Medulla oblongata (tissue), 1 donor: ENCODE results near the gene RBM8A.
"Not testable (repeated sequence)": the region's sequence is repeated elsewhere in the genome, so short reads cannot be mapped to it uniquely, and the experiment has no call there.

Source experiments
- DNase-seq: peaks from one replicate; pipeline ENCODE4 v3.0.0-alpha.2; 2015; ENCODE audit errors: extremely low spot score

Gene RBM8A

GRCh38 chr1:145956781-145957442, 29.6 kb upstream of the RBM8A start:
- peak; percentile 61 for DNase-seq

GRCh38 chr1:145956361-145956760, 29.1 kb upstream of the RBM8A start:
- DNase-seq: no peak

- DNase-seq: peak; percentile 72
Observed at GRCh38 chr1:145955436-145955835, 28.2 kb upstream of the RBM8A start.

- DNase-seq: no peak
Observed at GRCh38 chr1:145953861-145954260, 26.6 kb upstream of the RBM8A start.

- no peak for DNase-seq
Observed at GRCh38 chr1:145952903-145953302, 25.6 kb upstream of the RBM8A start.

GRCh38 chr1:145951526-145951925, 24.2 kb upstream of the RBM8A start:
- DNase-seq: no peak

GRCh38 chr1:145949219-145949618, 21.9 kb upstream of the RBM8A start:
- DNase-seq: no peak

GRCh38 chr1:145947551-145947950, 20.3 kb upstream of the RBM8A start:
- DNase-seq: no peak

- no peak for DNase-seq
Observed at GRCh38 chr1:145946477-145946986, 19.2 kb upstream of the RBM8A start.

GRCh38 chr1:145944532-145944931, 17.2 kb upstream of the RBM8A start:
- DNase-seq: no peak

GRCh38 chr1:145942871-145943270, 15.6 kb upstream of the RBM8A start:
- no peak for DNase-seq

- DNase-seq: no peak
Observed at GRCh38 chr1:145942405-145942804, 15.1 kb upstream of the RBM8A start.

GRCh38 chr1:145937436-145937835, 10.2 kb upstream of the RBM8A start:
- DNase-seq: no peak

GRCh38 chr1:145936247-145936646, 9.0 kb upstream of the RBM8A start:
- peak; percentile 19 for DNase-seq

GRCh38 chr1:145935708-145936107, 8.4 kb upstream of the RBM8A start:
- no peak for DNase-seq

GRCh38 chr1:145932522-145933009, 5.3 kb upstream of the RBM8A start:
- DNase-seq: not testable (repeated sequence)

- DNase-seq: no peak
Observed at GRCh38 chr1:145927916-145928643, 796 bp upstream of the RBM8A start.

GRCh38 chr1:145926686-145927062, 610 bp downstream of the RBM8A start:
- no peak for DNase-seq

GRCh38 chr1:145922266-145922665, 5.0 kb downstream of the RBM8A start:
- DNase-seq: no peak

GRCh38 chr1:145920297-145920696, 7.0 kb downstream of the RBM8A start:
- not testable (repeated sequence) for DNase-seq

- DNase-seq: peak; percentile 45
Observed at GRCh38 chr1:145918992-145919939, 8.0 kb downstream of the RBM8A start.
